SKM-1 (cell line): ENCODE measurements around the gene GPS1.
"Not testable (repeated sequence)": the region's sequence is repeated elsewhere in the genome, so short reads cannot be mapped to it uniquely, and the experiment has no call there.

Source experiments
- DNase-seq: peaks from one replicate; lab custom pipeline; 2025; ENCODE audit not compliant: unreplicated experiment; lab: John Stamatoyannopoulos, UW

Gene GPS1

DNA sequence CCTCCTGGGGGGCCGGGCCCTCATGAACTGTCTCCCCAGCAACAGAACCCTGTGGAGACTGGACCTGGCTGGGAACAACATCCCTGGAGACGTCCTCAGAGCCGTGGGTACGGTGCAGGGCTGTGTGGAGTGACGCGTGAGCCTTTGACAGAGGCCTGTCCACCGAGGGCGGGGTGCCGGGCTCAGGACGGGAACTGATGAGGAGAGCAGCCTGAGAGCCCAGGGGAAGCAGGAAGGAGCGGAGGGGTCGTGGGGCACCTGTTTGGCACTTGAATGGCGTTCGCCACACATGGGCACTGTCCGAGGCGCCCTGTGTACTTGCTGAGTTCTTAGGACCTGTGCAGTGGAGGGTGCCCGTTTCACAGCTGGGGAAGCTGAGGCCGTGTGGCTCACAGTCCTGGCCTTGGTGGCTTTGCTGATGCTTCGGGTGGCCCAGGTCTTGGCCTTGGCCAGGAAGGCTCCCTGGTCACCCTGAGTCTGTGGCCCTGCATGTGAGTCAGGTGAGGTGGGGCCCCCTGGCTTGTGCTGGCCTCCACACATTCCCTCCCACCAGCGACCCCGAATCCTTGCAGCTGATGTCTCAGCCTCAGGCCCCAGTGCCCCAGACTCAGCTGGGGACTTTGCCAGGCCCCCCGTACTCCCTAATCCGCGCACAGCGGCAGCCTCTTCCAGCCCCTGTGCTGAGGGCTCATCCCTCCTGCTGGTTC, 26.1 kb upstream of the GPS1 start:
- DNase-seq = no peak

DNA sequence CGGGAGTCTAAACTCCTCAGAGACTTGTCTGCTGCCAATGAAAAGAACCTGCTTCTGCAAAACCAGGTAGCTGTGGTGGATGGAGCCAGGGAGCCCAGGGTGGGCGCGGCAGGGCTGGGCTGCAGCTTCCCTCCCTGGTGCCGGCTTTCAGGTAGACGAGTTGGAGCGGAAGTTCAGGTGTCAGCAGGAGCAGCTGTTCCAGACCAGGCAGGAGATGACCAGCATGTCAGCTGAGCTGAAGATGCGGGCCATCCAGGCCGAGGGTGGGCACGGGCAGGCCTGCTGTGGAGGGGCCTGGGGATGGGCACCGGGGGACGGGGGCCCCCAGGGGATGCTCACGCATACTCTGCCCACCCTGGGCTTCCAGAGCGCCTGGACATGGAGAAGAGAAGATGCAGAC, 23.5 kb upstream of the GPS1 start:
- no peak for DNase-seq

DNA sequence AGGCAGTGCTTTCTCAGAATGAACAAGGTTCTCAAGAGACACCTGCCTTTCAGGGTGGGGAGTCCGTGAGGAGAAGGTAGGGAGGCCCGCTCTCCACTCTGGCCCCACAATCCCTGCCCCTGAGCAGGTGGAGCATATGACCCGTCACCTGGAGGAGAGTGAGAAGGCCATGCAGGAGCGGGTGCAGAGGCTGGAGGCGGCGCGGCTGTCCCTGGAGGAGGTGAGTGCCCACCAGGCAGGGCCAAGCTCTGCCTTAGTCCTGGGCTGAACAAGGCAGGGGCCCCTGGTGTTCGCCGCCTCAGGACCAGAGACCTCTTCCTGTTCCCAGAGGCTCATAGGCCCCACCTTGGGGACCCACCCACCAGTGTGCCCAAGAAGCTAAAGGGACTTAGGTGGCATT, 22.7 kb upstream of the GPS1 start:
- no peak for DNase-seq

DNA sequence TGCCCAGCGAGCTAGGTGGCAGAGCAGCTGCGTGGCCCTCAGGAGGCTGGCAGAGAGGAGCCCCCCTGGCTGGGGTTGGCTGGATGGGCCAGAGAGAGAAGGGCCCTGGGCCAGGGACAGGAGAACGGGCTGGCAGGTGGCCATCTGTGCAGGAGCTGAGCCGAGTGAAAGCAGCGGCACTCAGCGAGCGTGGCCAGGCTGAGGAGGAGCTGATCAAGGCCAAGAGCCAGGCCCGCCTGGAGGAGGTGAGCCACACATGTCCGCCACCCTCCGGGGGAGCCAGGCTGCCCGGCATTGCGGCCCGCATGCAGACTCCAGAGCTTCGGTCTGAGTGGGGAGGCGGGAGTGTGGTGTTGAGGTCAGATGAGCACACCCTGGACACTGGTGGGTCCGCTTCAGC, 22.3 kb upstream of the GPS1 start:
- DNase-seq = no peak

DNA sequence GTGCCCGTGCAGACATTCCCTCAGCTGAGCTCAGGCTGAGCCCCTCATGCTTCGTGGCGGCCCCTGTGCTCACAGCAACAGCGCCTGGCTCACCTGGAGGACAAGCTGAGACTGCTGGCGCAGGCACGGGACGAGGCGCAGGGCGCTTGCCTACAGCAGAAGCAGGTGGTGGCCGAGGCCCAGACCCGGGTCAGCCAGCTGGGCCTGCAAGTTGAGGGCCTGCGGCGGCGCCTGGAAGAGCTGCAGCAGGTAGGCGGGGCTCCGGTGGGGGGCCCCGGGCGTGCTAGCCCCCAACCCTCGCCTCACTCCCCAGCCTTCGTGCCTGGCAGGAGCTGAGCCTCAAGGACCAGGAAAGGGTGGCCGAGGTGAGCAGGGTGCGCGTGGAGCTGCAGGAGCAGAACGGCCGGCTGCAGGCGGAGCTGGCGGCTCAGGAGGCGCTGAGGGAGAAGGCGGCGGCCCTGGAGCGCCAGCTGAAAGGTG, 21.7 kb upstream of the GPS1 start:
- no peak for DNase-seq

DNA sequence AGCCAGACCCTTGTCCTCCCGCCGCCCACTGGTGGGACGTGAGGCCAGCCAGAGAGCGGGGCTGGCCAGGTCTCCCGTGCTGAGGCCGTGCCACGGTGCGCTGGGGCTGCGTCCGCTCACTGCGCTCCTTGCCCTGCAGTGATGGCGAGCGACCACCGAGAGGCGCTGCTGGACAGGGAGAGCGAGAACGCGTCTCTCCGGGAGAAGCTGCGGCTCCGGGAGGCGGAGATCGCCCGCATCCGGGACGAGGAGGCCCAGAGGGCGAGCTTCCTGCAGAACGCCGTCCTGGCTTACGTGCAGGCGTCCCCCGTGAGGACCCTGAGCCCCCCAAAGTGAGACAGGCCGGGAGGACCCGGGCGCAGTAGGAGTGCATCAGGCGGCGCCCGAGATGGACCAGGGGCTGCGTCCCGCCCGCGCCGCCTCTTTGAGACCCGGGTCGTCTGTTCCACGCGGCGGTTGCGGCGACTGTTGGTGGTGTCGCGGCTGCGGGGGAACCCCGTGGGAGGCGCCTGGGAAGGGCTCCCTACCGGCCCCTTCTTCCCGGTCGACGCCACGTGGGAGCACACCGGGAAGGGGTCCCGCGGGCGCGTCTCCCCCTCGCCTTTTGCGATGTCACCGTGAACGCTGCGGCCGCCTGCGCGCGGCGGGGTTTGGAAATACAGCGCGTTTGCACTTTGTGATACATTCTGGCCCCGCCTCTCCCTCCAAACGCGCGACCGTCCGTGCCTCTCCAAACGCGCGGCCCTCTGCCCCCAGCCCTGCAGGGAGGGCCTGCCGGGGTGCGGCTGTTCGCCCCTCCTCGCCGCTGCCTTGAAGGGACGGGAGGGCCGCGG, 21.0 kb upstream of the GPS1 start:
- DNase-seq = no peak

DNA sequence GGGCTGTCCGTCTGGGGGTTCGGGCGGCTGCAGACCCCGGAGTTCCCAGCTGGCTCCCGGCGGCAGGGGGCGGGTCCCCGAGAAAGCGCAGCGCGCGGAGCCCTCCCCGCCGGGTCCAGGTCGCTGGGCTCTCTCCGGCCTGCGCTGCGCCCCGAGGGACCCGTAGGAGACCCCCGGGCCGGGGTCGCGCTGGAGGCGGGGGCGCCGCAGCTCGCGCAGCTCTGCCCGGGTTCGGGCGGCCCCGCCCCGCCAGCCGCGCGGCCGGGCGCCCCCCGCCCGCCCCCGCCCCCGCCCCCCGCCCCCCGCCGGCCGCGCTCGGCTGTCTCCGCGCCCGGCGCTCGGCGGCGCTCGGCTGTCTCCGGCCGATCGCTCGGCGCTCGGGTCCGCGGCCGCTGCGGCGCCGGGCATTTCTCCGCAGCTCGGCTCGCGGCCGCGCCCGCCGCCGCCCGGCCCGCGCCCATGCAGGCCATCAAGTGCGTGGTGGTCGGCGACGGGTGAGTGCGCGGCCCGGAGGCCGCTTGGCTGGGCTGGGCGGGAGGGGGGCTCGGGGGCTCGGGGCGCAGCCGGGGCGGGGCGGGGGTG, 20.3 kb upstream of the GPS1 start, which contains the start of gene RAC3:
RAC3 (plus strand) TSS at position 376 of the 582 bp plus-strand sequence; CDS start at position 460, 84 bp downstream.
- DNase-seq = no peak

DNA sequence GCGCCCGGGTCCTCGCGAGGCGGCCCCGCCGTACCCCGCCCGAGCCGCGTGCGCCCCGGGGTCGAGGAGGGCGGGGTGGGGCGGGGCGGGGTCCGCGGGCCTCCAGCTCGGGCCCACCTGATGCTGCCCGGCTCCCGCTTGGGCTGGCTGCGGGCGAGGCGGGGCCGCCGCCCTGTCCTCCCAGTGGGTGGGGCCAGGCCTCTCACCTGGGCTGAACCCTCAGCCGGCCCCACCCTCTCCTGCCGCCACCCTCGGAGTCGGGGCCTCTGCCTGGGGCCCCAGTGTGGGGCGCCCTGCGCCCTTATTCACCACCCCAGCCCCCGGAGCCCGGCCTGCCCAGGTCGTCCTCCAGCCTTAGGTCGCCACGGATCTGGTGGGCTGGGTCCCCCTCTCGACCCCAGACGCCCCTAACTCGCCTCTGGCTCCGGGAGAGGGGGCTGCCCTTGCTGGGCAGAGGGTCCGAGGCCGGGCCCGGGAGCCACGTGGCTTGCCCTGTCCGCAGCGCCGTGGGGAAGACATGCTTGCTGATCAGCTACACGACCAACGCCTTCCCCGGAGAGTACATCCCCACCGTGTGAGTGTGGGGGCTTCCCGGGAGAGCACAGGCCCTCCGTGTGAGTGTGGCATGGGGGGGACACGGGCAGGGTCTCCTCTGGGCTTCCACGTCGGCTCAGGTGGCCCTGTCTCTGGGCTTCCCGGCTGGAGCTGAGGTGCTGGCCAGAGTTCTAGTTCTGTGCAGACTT, 19.6 kb upstream of the GPS1 start:
- DNase-seq = no peak

DNA sequence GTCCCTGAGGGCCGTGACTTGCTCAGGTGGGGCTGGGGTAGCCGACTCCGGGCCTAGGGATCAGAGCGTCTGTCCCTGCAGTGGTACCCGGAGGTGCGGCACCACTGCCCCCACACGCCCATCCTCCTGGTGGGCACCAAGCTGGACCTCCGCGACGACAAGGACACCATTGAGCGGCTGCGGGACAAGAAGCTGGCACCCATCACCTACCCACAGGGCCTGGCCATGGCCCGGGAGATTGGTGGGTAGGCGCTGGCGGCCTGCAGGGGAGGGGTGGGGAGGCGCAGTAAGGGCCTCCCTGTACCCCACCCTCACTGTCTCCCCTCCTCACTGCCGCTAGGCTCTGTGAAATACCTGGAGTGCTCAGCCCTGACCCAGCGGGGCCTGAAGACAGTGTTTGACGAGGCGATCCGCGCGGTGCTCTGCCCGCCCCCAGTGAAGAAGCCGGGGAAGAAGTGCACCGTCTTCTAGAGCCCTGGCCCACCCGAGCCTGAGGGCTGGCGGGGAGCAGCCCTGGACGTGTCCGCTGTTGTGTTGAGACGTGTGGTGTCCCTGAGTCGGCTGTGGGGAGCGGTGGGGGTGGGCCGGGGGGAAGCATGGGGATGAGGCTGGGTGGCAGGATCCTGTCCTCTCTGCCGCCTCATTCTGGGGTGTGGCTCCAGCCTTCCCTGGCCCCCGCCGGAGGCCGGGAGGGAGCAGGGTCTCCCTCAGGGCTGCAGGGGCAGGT, 18.2 kb upstream of the GPS1 start:
- no peak for DNase-seq

DNA sequence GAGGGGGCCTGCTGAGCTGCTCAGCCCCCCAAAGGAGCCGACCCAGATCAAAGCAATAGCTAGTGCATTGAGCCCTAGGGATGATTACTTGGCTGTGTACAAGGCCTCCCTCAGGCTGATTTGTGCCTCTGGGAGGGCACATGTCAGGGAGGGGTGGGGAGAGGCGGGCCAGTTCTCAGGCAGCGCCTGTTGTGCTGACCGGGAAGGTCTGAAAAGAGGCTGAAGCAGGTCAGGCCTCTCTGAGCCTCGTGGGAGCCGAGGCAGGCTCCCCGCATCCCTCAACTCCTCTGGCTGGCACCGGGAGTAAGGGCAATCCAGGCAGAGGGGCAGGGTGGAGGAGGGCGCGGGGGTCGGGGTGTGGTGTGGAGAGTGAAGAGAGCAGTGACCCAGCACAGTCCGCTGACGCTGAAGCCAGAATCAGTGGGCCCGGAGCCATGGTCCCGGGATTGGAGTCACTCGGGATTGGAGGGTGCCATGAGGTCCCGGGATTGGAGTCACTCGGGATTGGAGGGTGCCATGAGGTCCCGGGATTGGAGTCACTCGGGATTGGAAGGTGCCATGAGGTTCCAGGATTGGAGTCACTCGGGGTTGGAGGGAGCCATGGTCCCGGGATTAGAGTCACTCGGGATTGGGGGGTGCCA, 17.2 kb upstream of the GPS1 start:
- no peak for DNase-seq

DNA sequence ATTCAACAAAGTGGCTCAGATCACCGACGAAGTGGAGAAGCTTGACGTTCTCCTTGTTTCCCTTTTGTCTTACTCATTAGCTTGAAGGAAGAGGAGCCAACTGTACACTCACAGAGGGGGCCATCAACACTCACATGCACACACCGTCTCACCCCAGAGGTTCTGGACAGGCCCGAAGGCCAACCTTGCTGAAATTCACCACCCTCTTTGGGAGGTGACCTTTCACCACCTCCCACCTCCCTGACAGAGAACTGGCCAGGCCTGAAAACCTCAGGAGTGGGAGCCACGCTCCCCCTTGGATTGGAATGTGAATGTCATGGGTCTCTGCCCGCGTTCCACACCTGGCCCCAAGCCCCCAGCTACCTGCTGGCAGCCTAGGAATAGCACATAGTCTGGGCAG, 16.2 kb upstream of the GPS1 start:
- DNase-seq = no peak

DNA sequence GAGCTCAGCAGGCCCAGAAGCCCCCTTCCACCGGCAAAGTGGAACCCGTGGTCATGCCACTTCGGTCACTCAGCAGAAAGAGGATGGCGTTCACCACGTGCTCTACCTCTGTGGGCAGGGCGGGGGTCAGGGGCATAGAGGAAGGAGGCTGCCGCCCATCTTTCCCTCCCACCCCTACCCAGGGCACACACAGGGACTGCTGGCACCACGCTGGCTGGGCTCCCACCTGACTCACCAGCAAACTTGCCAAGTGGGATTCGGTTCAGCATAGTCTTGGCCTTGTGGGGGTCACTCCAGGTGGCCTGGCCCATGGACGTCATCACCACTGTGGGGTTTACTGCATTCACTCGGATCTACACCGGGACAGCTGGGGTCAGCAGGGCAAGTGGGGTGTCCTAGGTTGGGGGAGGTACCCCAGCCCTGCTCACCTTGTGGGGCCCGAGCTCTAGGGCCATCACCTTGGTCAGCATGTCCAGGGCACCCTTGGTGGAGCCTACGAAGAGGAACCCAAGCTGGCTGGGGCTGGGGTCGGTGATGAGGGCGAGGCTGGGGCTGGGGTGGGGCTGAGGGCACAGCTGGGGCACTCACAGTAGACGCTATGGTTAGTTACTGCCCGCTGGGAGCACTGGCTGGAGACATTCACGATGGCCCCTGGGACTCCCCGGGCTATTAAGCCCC, 15.6 kb upstream of the GPS1 start:
- no peak for DNase-seq

DNA sequence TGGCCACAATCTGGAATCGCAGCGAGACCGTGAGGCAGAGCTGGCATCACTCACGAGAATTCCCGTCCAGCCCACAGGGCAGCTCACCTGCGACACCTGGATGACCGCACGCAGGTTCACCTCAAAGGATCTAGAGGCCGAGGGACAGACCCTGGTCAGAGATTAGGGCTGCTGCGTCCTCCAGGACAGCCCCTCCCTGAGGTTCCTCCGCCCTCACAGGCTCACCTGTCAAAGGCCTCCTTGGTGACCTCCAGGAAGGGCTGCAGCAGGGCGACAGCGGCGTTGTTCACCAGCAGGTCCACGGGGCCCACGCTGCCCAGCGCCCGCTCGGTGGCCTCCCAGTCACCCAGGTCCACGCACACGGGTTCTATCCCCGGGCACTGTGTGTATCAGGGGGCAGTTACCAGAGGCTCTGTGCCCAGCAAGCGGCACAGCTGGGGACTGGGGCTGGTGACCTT, 15.0 kb upstream of the GPS1 start:
- no peak for DNase-seq

DNA sequence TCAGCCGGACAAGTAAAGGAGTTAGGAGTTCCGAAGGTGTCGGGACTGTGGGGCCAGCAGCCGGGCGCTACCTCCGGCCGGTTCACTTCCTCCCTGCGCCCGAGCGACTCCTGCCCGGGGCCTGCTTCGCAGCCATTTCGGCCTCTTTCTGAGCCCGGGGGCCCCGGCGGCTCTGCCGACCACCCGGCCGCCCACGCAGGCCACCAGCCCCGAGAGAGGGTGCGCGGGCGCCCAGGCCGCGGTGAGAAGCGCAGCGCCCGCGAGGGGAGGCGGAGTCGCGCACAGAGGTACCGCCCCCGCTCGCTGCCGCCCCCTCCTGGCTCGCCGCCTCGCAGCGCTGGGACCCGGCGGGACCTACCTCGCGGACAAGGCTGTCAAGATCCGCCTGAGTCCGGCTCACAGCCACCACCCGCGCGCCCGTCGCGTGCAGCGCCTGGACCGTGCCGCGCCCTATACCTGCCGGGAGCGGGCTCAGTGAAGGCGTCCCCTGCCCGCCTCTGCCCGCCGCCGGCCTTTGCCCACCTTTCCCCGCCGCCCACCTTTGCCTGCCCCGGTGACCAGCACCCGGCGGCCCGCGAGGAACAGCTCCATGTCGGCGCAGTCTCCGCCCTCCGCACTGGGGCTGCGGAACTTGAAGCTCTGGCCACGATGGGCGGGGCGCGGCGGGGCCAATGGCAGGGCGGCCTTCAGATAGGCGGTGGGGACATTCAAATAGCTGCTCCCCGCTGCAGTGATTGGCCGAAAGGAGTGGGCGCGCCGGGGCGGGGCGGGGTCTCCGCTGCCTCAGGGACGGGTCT, 14.4 kb upstream of the GPS1 start, which contains the start of gene DCXR:
DCXR (minus strand) TSS at position 606 of the 797 bp plus-strand sequence; CDS start at position 591, 15 bp downstream.
- DNase-seq = peak; percentile 85

DNA sequence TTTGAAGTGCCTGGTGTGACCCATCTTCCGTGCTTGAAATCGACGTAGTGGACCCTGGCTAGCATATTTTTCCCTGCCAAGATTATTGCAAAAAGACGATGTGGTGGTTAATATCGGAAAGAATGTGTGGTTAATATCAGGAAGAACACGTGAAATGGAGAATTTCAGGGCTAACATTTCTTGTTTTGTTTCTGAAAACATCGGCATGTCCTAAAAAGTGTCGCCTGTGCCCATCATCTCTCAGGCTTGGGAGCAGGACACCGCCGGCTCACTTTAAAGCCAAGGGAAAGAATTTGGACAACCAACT, 13.9 kb upstream of the GPS1 start:
- DNase-seq = no peak

DNA sequence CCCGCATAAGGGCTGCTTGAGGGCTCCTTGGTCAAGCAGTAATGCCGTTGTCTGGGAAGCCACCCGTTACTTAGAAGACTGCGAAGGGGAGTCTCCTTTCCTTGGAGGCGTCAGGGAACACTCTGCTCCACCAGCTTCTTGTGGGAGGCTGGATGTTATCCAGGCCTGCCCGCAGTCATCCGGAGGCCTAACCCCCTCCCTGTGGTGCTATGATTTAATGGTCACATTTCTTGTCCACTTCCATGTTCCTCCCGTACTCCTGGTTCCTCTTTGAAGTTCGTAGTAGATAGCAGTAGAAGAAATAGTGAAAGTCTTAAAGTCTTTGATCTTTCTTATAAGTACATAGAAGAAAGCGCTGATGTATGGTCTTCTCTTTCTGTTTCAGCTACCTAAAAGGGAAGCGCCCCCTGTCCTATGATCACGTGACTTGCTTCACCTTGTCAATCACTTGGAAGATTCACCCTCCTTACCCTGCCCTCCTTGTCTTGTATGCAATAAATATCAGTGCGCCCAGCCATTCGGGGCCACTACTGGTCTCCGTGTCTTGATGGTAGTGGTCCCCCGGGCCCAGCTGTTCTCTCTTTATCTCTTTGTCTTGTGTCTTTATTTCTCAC, 12.8 kb upstream of the GPS1 start:
- not testable (repeated sequence) for DNase-seq

DNA sequence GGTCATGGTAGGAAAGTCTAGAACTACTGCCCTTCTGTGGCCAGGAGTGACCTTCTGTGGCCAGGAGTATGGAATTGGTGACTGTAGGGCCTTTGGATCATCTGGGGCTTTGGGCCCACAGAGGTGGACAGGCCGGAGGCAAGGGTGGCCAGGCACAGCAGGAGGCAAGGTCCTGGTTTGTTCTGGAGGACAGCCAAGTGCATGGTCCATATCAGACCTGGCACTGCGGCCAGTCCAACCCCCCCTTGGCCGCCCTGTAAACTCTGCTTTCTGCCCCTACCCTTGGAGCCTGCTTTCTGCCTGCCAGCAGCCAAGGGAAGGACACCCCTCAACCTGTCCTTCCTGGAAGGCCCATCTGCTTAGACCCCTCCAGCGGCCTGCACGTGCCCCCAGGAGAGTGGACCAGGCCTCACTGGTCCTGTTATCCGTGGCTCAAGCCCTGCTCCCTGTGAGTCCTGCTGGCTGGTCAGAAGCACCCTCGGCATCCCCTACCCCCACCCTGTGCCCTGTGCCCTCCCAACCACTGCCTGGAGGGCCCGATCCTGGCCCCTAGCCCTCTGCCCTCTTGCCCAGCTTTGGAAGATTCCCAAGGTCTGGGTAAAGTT, 11.9 kb upstream of the GPS1 start:
- DNase-seq = no peak
